HG03095 (cell line): ENCODE results near the gene ANO8.
"Not testable (repeated sequence)": the region's sequence is repeated elsewhere in the genome, so short reads cannot be mapped to it uniquely, and the experiment has no call there.

Source experiments
- ATAC-seq: cut with Tn5 transposase; IDR thresholded peaks from one replicate; pipeline ENCODE4 v1.9.1; 2021; ENCODE audit warnings: moderate library complexity; ENCODE audit not compliant: unreplicated experiment

The ANO8 gene

GRCh38 chr19:17334414-17335409, at the start of gene ANO8:
Gene ANO8, minus strand, starts transcription at chr19:17334855. Its CDS starts 185 bp downstream, at chr19:17334670.
- peak; percentile 26 for ATAC-seq

- no peak for ATAC-seq
Measured at GRCh38 chr19:17380426-17381138, 45.9 kb upstream of the ANO8 start.

- ATAC-seq, result no peak
Measured at GRCh38 chr19:17379221-17379631, 44.6 kb upstream of the ANO8 start.

- ATAC-seq, result no peak
Measured at GRCh38 chr19:17378271-17378670, 43.6 kb upstream of the ANO8 start.

GRCh38 chr19:17376935-17377600, 42.4 kb upstream of the ANO8 start, which contains the start of gene PLVAP:
Gene PLVAP, minus strand, starts transcription at chr19:17377342. Its CDS starts 54 bp downstream, at chr19:17377288.
- no peak for ATAC-seq

GRCh38 chr19:17370026-17370587, 35.5 kb upstream of the ANO8 start:
- peak; percentile 73 for ATAC-seq

- no peak for ATAC-seq
Measured at GRCh38 chr19:17365361-17365760, 30.7 kb upstream of the ANO8 start.

GRCh38 chr19:17363852-17364605, 29.4 kb upstream of the ANO8 start:
- not testable (repeated sequence) for ATAC-seq

GRCh38 chr19:17359905-17360800, 25.5 kb upstream of the ANO8 start:
- ATAC-seq, result no peak

GRCh38 chr19:17358395-17358794, 23.7 kb upstream of the ANO8 start:
- no peak for ATAC-seq

GRCh38 chr19:17357724-17358123, 23.1 kb upstream of the ANO8 start:
- ATAC-seq, result no peak

- ATAC-seq, result no peak
Measured at GRCh38 chr19:17357078-17357666, 22.5 kb upstream of the ANO8 start.

- no peak for ATAC-seq
Measured at GRCh38 chr19:17353386-17353785, 18.7 kb upstream of the ANO8 start.

GRCh38 chr19:17352608-17353280, 18.1 kb upstream of the ANO8 start:
- no peak for ATAC-seq

GRCh38 chr19:17351815-17352435, 17.3 kb upstream of the ANO8 start:
- ATAC-seq, result no peak

- ATAC-seq, result no peak
Measured at GRCh38 chr19:17348700-17349099, 14.0 kb upstream of the ANO8 start.

GRCh38 chr19:17347877-17348276, 13.2 kb upstream of the ANO8 start:
- no peak for ATAC-seq

GRCh38 chr19:17347361-17347760, 12.7 kb upstream of the ANO8 start:
- no peak for ATAC-seq
